Spinal cord (tissue), 10 donors: ENCODE measurements around the gene NKX6-2. TPM values are rescaled to one million over a fixed set of nuclear protein-coding genes. Genes with fewer than 3 reads are reported as not detected.
A peak's percentile ranks its signal among the peaks of the same experiment; 100 is the strongest.

Experiments
- DNase-seq, 6 donors: peaks; one replicate each; pipeline versions ENCODE4 v3.0.0 to v3.0.0-alpha.2; 2013 to 2015; ENCODE audit warnings: low spot score in 6 of 6, low read depth in 4 of 6
- H3K27ac ChIP-seq: one replicate; pipeline ENCODE4 v1.5.1; 2013; ENCODE audit warnings: low read depth, low read length, control low read depth
- H3K27me3 ChIP-seq: one replicate; pipeline ENCODE4 v1.6.1; 2013; ENCODE audit warnings: low read length; ENCODE audit not compliant: control insufficient read depth, insufficient read depth
- H3K36me3 ChIP-seq: one replicate; pipeline ENCODE4 v1.6.1; 2013; ENCODE audit warnings: low read length; ENCODE audit not compliant: control insufficient read depth, insufficient read depth
- H3K4me1 ChIP-seq: one replicate; pipeline ENCODE4 v1.6.1; 2013; ENCODE audit warnings: low read length; ENCODE audit not compliant: control insufficient read depth, insufficient read depth
- H3K4me3 ChIP-seq: one replicate; pipeline ENCODE4 v1.5.1; 2013; ENCODE audit warnings: low read depth, low read length, control low read depth
- H3K9me3 ChIP-seq: one replicate; pipeline ENCODE4 v1.6.1; 2013; ENCODE audit warnings: low read length; ENCODE audit not compliant: control insufficient read depth, insufficient read depth
- WGBS: methylation state at CpG from one replicate; pipeline ENCODE4 v1.1.5; 2013; ENCODE audit warnings: missing lambda C conversion rate; ENCODE audit not compliant: insufficient coverage; 5-methylcytosine and 5-hydroxymethylcytosine counted together
- polyA plus RNA-seq, 2 donors: library from polyadenylated mRNA; unstranded; fragments of 120-200 nt; gene quantifications; one replicate each; pipeline ENCODE4 v1.2.1, GENCODE V29; 2013; ENCODE audit not compliant: insufficient read length in 2 of 2
- total RNA-seq, 2 donors: library from RNA; depleted of rRNA in 1 of 2; stranded (reverse); fragments of 120-200 nt in 1 of 2; fragments of >200 nt in 1 of 2; gene quantifications; one replicate each; pipeline versions ENCODE4 v1.2.3 to v1.2.4, GENCODE V29; 2013 to 2014
- donor health status: healthy.

Gene NKX6-2
- total and polyA plus RNA-seq, 4 donors, result 11.6 to 40.4 (median 27.3) TPM

DNA sequence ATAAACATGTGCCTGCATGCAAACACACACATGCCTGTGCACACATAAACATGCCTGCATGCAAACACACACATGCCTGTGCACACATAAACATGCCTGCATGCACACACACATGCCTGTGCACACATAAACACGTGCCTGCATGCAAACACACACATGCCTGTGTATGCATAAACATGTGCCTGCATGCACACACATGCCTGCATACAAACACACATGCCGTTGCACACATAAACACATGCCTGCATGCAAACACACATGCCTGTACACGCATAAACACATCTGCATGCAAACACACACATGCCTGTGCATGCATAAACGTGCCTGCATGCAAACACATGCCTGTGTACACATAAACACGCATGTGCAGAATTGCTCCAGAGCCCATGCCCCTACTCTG, 22.4 kb downstream of the NKX6-2 start:
- Histone ChIP-seq H3K4me1 (peaks cover 10% of the 10 kb centered on the region), H3K4me3 (no peak overlapping the region), H3K27me3 (no peaks in the 10 kb centered on the region), H3K27ac (no peak overlapping the region), H3K36me3 (peaks cover 58% of the 10 kb centered on the region), H3K9me3 (no peaks in the 10 kb centered on the region)
- no peak for DNase-seq
- 96% methylated on average over 5 of the region's 5 CpGs for WGBS

DNA sequence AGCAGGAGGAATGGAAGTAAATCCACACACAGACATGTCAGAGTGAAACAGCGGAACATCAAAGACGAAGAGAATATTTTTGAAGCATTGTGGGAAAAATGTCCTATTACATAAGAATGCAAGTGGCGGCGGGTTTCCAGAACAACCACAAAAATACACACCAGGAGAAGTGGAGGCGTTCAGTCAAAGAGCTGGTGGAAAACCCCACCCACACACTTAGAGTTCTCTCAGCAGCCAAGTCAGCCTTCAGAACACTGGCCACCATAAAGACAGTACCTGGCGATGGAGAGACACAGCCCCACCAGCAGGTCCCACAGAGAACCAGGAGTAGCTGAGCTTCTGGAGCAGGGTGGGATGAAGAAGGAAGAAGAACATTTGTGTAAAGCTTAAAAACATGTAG, 23.7 kb downstream of the NKX6-2 start:
- no peak for DNase-seq
- no peak overlapping the region for H3K27ac ChIP-seq
- H3K4me3 ChIP-seq, result no peak overlapping the region
- peaks cover 58% of the 10 kb centered on the region for H3K36me3 ChIP-seq
- no peaks in the 10 kb centered on the region for H3K27me3 ChIP-seq
- WGBS, result 100% methylated on average over 2 of the region's 6 CpGs
- no peaks in the 10 kb centered on the region for H3K9me3 ChIP-seq
- H3K4me1 ChIP-seq, result peaks cover 10% of the 10 kb centered on the region

DNA sequence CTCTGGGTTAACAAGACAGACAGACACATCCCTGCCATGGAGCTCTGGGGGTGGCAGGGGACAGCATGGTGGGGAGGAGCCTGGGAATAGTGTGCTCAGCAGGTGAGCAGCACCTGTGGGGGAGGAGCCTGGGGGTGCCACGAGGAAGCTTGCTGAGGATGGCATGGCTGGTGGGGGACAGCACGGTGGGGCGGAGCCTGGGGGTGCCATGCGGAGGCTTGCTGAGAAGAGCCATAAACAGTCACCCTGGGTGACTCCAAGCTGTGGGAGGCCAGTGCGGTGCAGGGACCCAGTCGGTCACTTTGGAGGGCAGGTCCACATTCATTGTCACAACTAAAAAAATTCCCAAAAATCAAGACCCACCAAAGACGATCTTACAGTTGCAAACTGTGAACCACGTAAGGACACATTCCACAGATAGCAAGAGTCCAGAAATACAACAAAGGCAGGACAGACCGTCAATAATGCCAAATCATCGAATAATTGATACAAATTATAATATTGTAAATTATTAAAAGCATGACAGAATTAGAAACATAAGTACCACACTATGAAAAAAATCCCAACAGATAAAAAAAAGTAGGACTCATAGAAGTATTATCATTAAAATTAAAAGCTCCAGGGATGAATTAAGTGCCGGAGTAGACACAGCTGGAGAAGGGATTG, 24.4 kb downstream of the NKX6-2 start:
- Histone ChIP-seq H3K9me3 (no peaks in the 10 kb centered on the region), H3K27me3 (no peaks in the 10 kb centered on the region), H3K4me1 (peaks cover 10% of the 10 kb centered on the region), H3K4me3 (no peak overlapping the region), H3K36me3 (peaks cover 58% of the 10 kb centered on the region), H3K27ac (no peak overlapping the region)
- DNase-seq, result no peak
- WGBS, result 99% methylated on average over 7 of the region's 11 CpGs

DNA sequence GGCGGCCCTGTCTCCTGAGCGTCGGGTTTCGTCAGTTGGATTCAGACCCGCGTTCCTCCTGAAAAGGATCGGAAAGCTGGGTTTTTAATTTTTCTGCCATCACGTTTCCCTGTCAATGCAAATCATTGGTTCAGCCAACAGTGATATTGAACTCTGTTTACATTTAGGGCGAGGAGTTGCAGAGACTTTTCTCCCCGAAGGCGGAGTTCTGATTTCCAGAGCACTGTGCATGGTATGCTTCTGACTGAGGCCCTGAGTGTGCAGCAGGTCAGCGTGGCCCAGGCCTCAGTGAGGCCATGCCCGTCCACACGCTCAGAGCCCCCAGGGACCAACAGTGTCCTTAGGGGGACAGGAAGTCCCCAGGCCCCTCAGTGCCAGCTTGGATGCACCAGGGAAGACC, 27.1 kb downstream of the NKX6-2 start:
- no peaks in the 10 kb centered on the region for H3K9me3 ChIP-seq
- peaks cover 75% of the 10 kb centered on the region for H3K36me3 ChIP-seq
- no peak for DNase-seq
- H3K4me1 ChIP-seq, result no peaks in the 10 kb centered on the region
- H3K4me3 ChIP-seq, result no peak overlapping the region
- no peaks in the 10 kb centered on the region for H3K27me3 ChIP-seq
- WGBS, result 95% methylated on average over 14 of the region's 14 CpGs
- no peak overlapping the region for H3K27ac ChIP-seq

DNA sequence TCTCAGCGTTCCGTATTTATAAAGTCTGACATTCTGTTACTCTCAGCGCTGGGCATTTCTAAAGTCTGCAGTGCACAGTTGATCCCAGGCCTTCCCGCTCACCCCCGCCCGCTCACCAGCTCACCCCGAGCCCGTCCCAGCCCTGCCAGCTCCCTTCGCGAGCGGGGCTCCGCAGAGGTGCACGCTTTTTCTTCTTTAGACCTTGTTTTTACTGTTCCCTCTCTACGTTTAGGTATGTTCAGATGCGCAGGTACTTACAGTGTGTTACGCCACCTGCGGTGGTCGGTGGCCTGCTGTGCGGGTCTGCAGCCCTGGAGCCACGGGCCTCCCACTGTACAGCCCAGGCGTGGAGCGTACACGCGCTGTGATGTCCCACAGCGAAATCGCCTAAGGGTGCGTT, 28.8 kb downstream of the NKX6-2 start:
- Histone ChIP-seq H3K27ac (no peak overlapping the region), H3K27me3 (no peaks in the 10 kb centered on the region), H3K36me3 (peaks cover 87% of the 10 kb centered on the region), H3K4me1 (no peaks in the 10 kb centered on the region), H3K4me3 (no peak overlapping the region), H3K9me3 (no peaks in the 10 kb centered on the region)
- DNase-seq, result no peak
- 97% methylated on average over 27 of the region's 27 CpGs for WGBS

DNA sequence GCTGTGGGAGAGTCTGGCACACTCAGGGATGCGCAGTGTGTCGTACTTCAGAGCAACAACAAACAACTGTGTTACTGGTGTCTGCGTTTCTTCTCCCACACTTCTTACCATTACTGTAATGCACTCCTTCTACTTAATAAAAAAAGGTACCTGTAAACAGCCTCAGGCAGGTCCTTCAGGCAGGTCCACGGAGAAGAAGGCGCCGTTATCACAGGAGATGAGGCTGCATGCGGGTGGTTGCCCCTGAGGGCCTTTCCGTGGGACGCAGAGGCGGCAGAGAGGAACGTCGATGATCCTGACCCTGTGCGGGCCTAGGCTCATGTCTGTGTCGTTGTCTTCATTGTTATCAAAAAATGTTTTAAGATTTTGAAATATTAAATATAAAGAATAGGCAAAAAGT, 29.4 kb downstream of the NKX6-2 start:
- Histone ChIP-seq H3K36me3 (peaks cover 90% of the 10 kb centered on the region), H3K27me3 (no peaks in the 10 kb centered on the region), H3K4me3 (no peak overlapping the region), H3K4me1 (no peaks in the 10 kb centered on the region), H3K9me3 (no peaks in the 10 kb centered on the region), H3K27ac (no peak overlapping the region)
- WGBS, result 96% methylated on average over 8 of the region's 14 CpGs
- no peak for DNase-seq

DNA sequence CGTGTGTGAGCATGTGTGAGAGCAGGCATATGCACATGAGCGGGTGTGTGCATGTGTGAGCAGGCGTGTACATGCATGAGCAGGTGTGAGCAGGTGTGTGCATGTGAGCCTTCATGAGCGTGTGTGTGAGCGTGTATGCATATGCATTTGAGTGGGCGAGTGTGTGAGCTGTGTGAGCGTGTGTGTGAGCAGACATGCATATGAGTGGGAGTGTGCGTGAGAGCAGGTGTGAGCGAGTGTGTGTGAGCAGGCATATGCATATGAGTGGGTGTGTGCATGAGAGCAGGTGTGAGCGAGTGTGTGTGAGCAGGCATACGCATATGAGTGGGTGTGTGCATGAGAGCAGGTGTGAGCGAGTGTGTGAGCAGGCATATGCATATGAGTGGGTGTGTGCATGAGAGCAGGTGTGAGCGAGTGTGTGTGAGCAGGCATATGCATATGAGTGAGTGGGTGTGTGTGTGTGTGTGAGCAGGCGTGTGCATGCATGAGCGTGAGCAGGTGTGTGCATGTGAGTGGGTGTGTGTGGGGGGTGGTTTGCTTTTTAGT, 30.7 kb downstream of the NKX6-2 start:
- WGBS, result 99% methylated on average over 15 of the region's 15 CpGs
- H3K9me3 ChIP-seq, result no peaks in the 10 kb centered on the region
- H3K4me3 ChIP-seq, result no peak overlapping the region

DNA sequence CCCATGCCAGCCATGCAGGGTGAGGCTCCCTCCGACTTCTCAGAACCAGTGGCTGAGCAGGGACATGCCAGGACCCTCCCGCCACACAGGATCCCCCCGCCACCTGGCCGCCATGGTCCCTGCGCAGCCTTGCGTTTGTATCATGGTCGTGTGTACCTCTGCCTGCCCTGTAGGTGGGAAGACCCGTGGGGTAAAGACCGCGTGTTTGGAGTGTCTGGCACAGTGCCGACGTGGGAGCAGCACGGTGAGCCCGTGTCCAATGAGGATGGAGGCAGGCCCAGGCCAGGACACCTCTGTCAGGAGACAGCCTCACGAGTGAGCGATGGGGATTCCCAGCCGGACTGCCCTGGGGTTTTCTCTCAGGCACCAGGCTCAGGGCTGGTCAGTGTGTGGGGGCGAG, 31.9 kb downstream of the NKX6-2 start:
- H3K36me3 ChIP-seq, result peaks cover 94% of the 10 kb centered on the region
- H3K4me1 ChIP-seq, result peaks cover under 1% of the 10 kb centered on the region
- H3K9me3 ChIP-seq, result no peaks in the 10 kb centered on the region
- H3K27me3 ChIP-seq, result no peaks in the 10 kb centered on the region
- WGBS, result 94% methylated on average over 18 of the region's 18 CpGs
- DNase-seq, result no peak
- H3K4me3 ChIP-seq, result no peak overlapping the region
- H3K27ac ChIP-seq, result no peak overlapping the region

More for the DNA sequence above, 30.7 kb downstream of the NKX6-2 start:
- H3K27me3 ChIP-seq, result no peaks in the 10 kb centered on the region
- H3K36me3 ChIP-seq, result peaks cover 94% of the 10 kb centered on the region
- H3K27ac ChIP-seq, result no peak overlapping the region
- H3K4me1 ChIP-seq, result no peaks in the 10 kb centered on the region
- no peak for DNase-seq

DNA sequence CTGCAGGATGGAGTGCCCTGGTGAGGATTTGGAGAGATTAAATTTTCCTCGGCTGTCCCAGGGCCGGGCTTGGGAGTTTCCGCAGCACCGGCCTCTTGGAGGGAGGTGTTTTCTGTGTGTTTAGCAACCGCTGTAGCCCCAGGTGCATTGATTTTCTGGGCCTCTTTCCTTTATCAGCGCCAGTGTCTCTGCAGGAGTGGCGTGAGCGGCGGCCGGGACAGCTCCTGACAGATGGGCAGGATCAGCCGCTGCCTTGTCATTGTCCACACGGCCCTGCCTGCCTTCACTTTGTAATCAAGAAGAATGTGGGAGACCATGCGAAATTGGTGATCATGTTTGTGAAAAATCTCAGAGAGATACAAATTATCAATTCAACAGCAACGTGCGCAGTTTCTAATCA, 32.4 kb downstream of the NKX6-2 start:
- Histone ChIP-seq H3K36me3 (peaks cover 94% of the 10 kb centered on the region), H3K27ac (no peak overlapping the region), H3K9me3 (no peaks in the 10 kb centered on the region), H3K4me1 (peaks cover 5% of the 10 kb centered on the region), H3K27me3 (no peaks in the 10 kb centered on the region), H3K4me3 (no peak overlapping the region)
- peak in 1 of 6 donors; percentile 23 for DNase-seq
- WGBS, result 85% methylated on average over 14 of the region's 15 CpGs

DNA sequence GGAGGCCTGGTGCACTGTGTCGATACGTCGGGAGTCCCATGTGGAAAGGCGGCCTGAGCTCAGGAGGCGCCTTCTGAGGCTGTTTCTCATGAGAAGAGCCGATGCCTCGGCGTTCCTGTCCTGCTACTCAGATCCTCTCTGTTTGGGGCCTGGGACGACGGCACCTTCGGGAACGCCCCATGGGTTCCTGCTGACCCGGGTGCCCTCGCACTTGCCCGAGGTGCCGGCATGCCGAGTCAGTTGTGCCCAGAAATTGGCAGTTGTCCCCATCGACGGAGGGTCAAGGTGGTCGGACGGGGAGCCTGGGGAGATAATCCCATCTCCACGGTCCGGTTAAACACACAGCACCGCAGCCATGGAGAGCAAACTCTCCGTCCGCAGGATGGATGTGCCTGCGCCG, 33.0 kb downstream of the NKX6-2 start:
- Histone ChIP-seq H3K9me3 (no peaks in the 10 kb centered on the region), H3K4me1 (peaks cover 11% of the 10 kb centered on the region), H3K36me3 (peaks cover 93% of the 10 kb centered on the region), H3K4me3 (no peak overlapping the region), H3K27me3 (no peaks in the 10 kb centered on the region), H3K27ac (no peak overlapping the region)
- 96% methylated on average over 28 of the region's 28 CpGs for WGBS
- no peak for DNase-seq
